Measurements from ENCODE around the gene PIM1. TPM values are rescaled to one million over a fixed set of nuclear protein-coding genes. Genes with fewer than 3 reads are reported as not detected.

PIM1 gene
- total and polyA plus RNA-seq, 9 of the 15 experiments (the other 6 are each of a cell fraction or from before 2014, with no cell fraction given): 19.0 to 789 (median 212) TPM

- no peaks in the 10 kb centered on the region for H4K20me1 ChIP-seq (replicated peaks; ENCODE audit: control insufficient read depth, insufficient read depth, low read length)
- CTCF ChIA-PET (ENCODE audit: low intra/inter-chr PET ratio): no interaction called here
- H3K79me2 ChIP-seq (ENCODE audit: control insufficient read depth, insufficient read depth, low read length): no peaks in the 10 kb centered on the region
- no peak overlapping the region for H3K4me3 ChIP-seq
- no peak overlapping the region for H3K27ac ChIP-seq (ENCODE audit: extremely low read depth, low read depth, low read length)
- peaks cover 6 to 12% of the 10 kb centered on the region in 2 experiments; a peak in 4 of 5 replicates for H3K4me1 ChIP-seq (replicated peaks in 1 of 2; ENCODE audit: control insufficient read depth in 2 of 2, insufficient read depth in 2 of 2, low read length in 2 of 2)
- WGBS (ENCODE audit: insufficient coverage, low coverage, missing lambda C conversion rate): 55% methylated on average over 8 of the region's 8 CpGs
- H3K9me3 ChIP-seq (replicated peaks; ENCODE audit: control insufficient read depth, insufficient read depth, low read depth, low read length): no peaks in the 10 kb centered on the region
- in situ Hi-C loops (cut with MboI) (no loop called here), intact Hi-C loops (cut with micrococcal nuclease) (loop anchor here (10.0 kb wide), 1 partner anchor 334 kb away; the partner anchor contains the start of gene C6orf89)
- no peak for TF ChIP-seq ATF2 (CRISPR knock-in tag; IDR thresholded peaks at IDR 0.05)
- H3K4me2 ChIP-seq (ENCODE audit: insufficient read depth, low read length): no peak overlapping the region
- no peaks in the 10 kb centered on the region for H3K27me3 ChIP-seq (ENCODE audit: control insufficient read depth in 2 of 2, insufficient read depth in 2 of 2, low read length in 2 of 2)
- no peak overlapping the region for H3K9ac ChIP-seq (ENCODE audit: insufficient read depth in 1 of 2, low read depth in 2 of 2, low read length in 2 of 2)
- DNase-seq (ENCODE audit: extremely low read depth in 1 of 4, low spot score in 3 of 4) (no peak), FAIRE-seq (no peak), ATAC-seq (no peak)
- H3K9me1 ChIP-seq (ENCODE audit: control insufficient read depth, insufficient read depth, low read length): no peaks in the 10 kb centered on the region
- BruUV-seq (replicated peaks): no TSS peak
- no peak overlapping the region for H2AFZ ChIP-seq (ENCODE audit: low read depth, low read length)
- POLR2A ChIA-PET: no interaction called here
- no peaks in the 10 kb centered on the region for H3K36me3 ChIP-seq (ENCODE audit: control insufficient read depth, insufficient read depth, low read length)
These were observed 48.6 kb downstream of the PIM1 start for GRCh38 chr6:37218511-37218910.

GRCh38 chr6:37221585-37222124, 51.7 kb downstream of the PIM1 start:
- no peak overlapping the region for H3K27ac ChIP-seq (ENCODE audit: extremely low read depth, low read depth, low read length)
- intact Hi-C loops (cut with micrococcal nuclease): loop anchor here (2.0 kb wide), 2 partner anchors 37 to 93 kb away; partner anchors contain the start of gene TMEM217
- ChIA-PET POLR2A (interaction anchor here (0.6 to 2.1 kb wide), 5 partner anchors 8 to 572 kb away, joined by 3 to 13 read pairs (median 4); partner anchors contain the start of genes TBC1D22B and TMEM217), CTCF (ENCODE audit: low intra/inter-chr PET ratio) (interaction anchor here (0.6 kb wide), 1 partner anchor 68 kb away, joined by 5 read pairs; no protein-coding TSS in a partner anchor)
- FAIRE-seq (peak; percentile 81), DNase-seq (ENCODE audit: extremely low read depth in 1 of 4, low spot score in 3 of 4) (peak in 1 of 4 experiments; percentile 38), ATAC-seq (peak; percentile 6)
- peaks cover 14 to 21% of the 10 kb centered on the region in 2 experiments; a peak in 4 of 5 replicates for H3K4me1 ChIP-seq (replicated peaks in 1 of 2; ENCODE audit: control insufficient read depth in 2 of 2, insufficient read depth in 2 of 2, low read length in 2 of 2)
- no peaks in the 10 kb centered on the region for H3K9me1 ChIP-seq (ENCODE audit: control insufficient read depth, insufficient read depth, low read length)
- peak overlapping the region; percentile 79 for H3K4me2 ChIP-seq (ENCODE audit: insufficient read depth, low read length)
- H3K27me3 ChIP-seq (ENCODE audit: control insufficient read depth in 2 of 2, insufficient read depth in 2 of 2, low read length in 2 of 2): no peaks in the 10 kb centered on the region
- H2AFZ ChIP-seq (ENCODE audit: low read depth, low read length): peak overlapping the region; percentile 96
- no peaks in the 10 kb centered on the region for H3K79me2 ChIP-seq (ENCODE audit: control insufficient read depth, insufficient read depth, low read length)
- H3K4me3 ChIP-seq: peak overlapping the region; percentile 52
- H4K20me1 ChIP-seq (replicated peaks; ENCODE audit: control insufficient read depth, insufficient read depth, low read length): no peaks in the 10 kb centered on the region
- in situ Hi-C loops (cut with MboI): no loop called here
- peak overlapping the region in 1 of 2 experiments; percentile 90; a peak in 1 of 4 replicates for H3K9ac ChIP-seq (ENCODE audit: insufficient read depth in 1 of 2, low read depth in 2 of 2, low read length in 2 of 2)
- no peaks in the 10 kb centered on the region for H3K9me3 ChIP-seq (replicated peaks; ENCODE audit: control insufficient read depth, insufficient read depth, low read depth, low read length)
- no peaks in the 10 kb centered on the region for H3K36me3 ChIP-seq (ENCODE audit: control insufficient read depth, insufficient read depth, low read length)
- WGBS (ENCODE audit: insufficient coverage, low coverage, missing lambda C conversion rate): 37% methylated on average over 6 of the region's 6 CpGs
- BruUV-seq (replicated peaks): no TSS peak
- TF ChIP-seq ZNF316 (IDR thresholded peaks at IDR 0.05): peak; percentile 42; the same call in 1 of the 2 replicates
- TF ChIP-seq MAFG (tag; conservative IDR thresholded peaks at IDR 0.05): 0 out of 2 replicates have a peak, but pooled peaks have one; percentile 26
- TF ChIP-seq ZNF583 (CRISPR knock-in tag; IDR thresholded peaks at IDR 0.05): 0 out of 2 replicates have a peak, but pooled peaks have one; percentile 24
- peak; percentile 1; the same call in 1 of the 2 replicates for TF ChIP-seq ZNF263 (CRISPR knock-in tag; IDR thresholded peaks at IDR 0.05; ENCODE audit: borderline replicate concordance)
